Neural cell (in vitro differentiated cells): Measurements from ENCODE around the gene ZMYM5.
"Not testable (repeated sequence)": the region's sequence is repeated elsewhere in the genome, so short reads cannot be mapped to it uniquely, and the experiment has no call there.

Experiments used
- EP300 ChIP-seq: fragments of 450-650 bp; conservative IDR thresholded peaks from 2 replicates; pipeline ENCODE4 v1.6.1; 2014; ENCODE audit warnings: antibody characterized with exemption, mild to moderate bottlenecking, moderate library complexity; ENCODE audit not compliant: poor library complexity, severe bottlenecking
- EZH2 ChIP-seq: fragments of 200-600, 300-800 bp; shearing (Covaris generic), sonication (generic); IDR thresholded peaks from 2 replicates; pipeline ENCODE4 v1.6.1; 2014; ENCODE audit warnings: antibody characterized with exemption, low read length, borderline replicate concordance, mild to moderate bottlenecking; ENCODE audit not compliant: insufficient read depth, poor library complexity, severe bottlenecking
- POLR2AphosphoS5 ChIP-seq: IDR thresholded peaks from 2 replicates; pipeline ENCODE4 v1.6.1; 2012
- TF ChIP-seq, protein P1 (sequence below): fragments of 450-650 bp; IDR thresholded peaks from 2 replicates; pipeline ENCODE4 v1.5.1; 2014; ENCODE audit warnings: antibody characterized with exemption, mild to moderate bottlenecking, moderate library complexity; ENCODE audit not compliant: poor library complexity, severe bottlenecking

GRCh38 chr13:19815842-19816241, 47.6 kb downstream of the ZMYM5 start:
- TF ChIP-seq, protein P1, sequence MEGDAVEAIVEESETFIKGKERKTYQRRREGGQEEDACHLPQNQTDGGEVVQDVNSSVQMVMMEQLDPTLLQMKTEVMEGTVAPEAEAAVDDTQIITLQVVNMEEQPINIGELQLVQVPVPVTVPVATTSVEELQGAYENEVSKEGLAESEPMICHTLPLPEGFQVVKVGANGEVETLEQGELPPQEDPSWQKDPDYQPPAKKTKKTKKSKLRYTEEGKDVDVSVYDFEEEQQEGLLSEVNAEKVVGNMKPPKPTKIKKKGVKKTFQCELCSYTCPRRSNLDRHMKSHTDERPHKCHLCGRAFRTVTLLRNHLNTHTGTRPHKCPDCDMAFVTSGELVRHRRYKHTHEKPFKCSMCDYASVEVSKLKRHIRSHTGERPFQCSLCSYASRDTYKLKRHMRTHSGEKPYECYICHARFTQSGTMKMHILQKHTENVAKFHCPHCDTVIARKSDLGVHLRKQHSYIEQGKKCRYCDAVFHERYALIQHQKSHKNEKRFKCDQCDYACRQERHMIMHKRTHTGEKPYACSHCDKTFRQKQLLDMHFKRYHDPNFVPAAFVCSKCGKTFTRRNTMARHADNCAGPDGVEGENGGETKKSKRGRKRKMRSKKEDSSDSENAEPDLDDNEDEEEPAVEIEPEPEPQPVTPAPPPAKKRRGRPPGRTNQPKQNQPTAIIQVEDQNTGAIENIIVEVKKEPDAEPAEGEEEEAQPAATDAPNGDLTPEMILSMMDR, result not testable (repeated sequence)
- not testable (repeated sequence) for TF ChIP-seq EP300, EZH2, POLR2AphosphoS5
